Fibroblast of lung (primary cell): Measurements from ENCODE around the gene MEGF10. TPM values are rescaled to one million over a fixed set of nuclear protein-coding genes. Genes with fewer than 3 reads are reported as not detected.

Experiments used
- DNase-seq, 2 donors: peaks; one replicate each; pipeline versions ENCODE4 v3.0.0 to v3.0.0-alpha.2; 2010; ENCODE audit warnings: low read depth in 2 of 2
- H2AFZ ChIP-seq: 2 replicates; pipeline ENCODE4 v1.5.1; 2012; ENCODE audit warnings: low read length, control low read depth, inconsistent platforms
- H3K27ac ChIP-seq: 2 replicates; pipeline ENCODE4 v1.5.1; 2011; ENCODE audit warnings: low read length, control low read depth; ENCODE audit not compliant: insufficient read depth
- H3K27me3 ChIP-seq: 2 replicates; pipeline ENCODE4 v1.5.1; 2011; ENCODE audit warnings: mild to moderate bottlenecking, low read length; ENCODE audit not compliant: control insufficient read depth, insufficient read depth
- H3K36me3 ChIP-seq: 2 replicates; pipeline ENCODE4 v1.5.1; 2011; ENCODE audit warnings: low read length; ENCODE audit not compliant: control insufficient read depth, insufficient read depth
- H3K4me1 ChIP-seq: 2 replicates; pipeline ENCODE4 v1.5.1; 2011; ENCODE audit warnings: low read length; ENCODE audit not compliant: control insufficient read depth, insufficient read depth; ENCODE audit errors: extremely low read depth
- H3K4me2 ChIP-seq: 2 replicates; pipeline ENCODE4 v1.5.1; 2011; ENCODE audit warnings: low read length, control low read depth; ENCODE audit not compliant: insufficient read depth; ENCODE audit errors: extremely low read depth
- H3K4me3 ChIP-seq, 4 experiments: fragments of 200-600 bp in 1 of 4; sonication (generic) in 1 of 4; replicated peaks in 1 of 4; 2 replicates each; pipeline ENCODE4 v1.5.1; 2011 to 2016; ENCODE audit warnings: low read length in 4 of 4, low read depth in 3 of 4, mild to moderate bottlenecking in 3 of 4, control low read depth in 2 of 4, inconsistent platforms in 1 of 4, mixed read lengths in 1 of 4; ENCODE audit not compliant: insufficient read depth in 1 of 4; ENCODE audit errors: control extremely low read depth in 1 of 4
- H3K79me2 ChIP-seq: 2 replicates; pipeline ENCODE4 v1.5.1; 2012; ENCODE audit warnings: mild to moderate bottlenecking, low read length, inconsistent platforms; ENCODE audit not compliant: control insufficient read depth, insufficient read depth
- H3K9ac ChIP-seq: 2 replicates; pipeline ENCODE4 v1.5.1; 2011; ENCODE audit warnings: mild to moderate bottlenecking, low read length, control low read depth; ENCODE audit not compliant: insufficient read depth
- H3K9me3 ChIP-seq: 2 replicates; pipeline ENCODE4 v1.5.1; 2012; ENCODE audit warnings: low read depth, low read length; ENCODE audit not compliant: control insufficient read depth, insufficient read depth
- H4K20me1 ChIP-seq: 2 replicates; pipeline ENCODE4 v1.5.1; 2011; ENCODE audit warnings: low read length; ENCODE audit not compliant: control insufficient read depth, insufficient read depth; ENCODE audit errors: extremely low read depth
- EZH2 ChIP-seq: IDR thresholded peaks from 2 replicates; pipeline ENCODE4 v1.5.1; 2012; ENCODE audit warnings: low read length, control low read depth, mild to moderate bottlenecking; ENCODE audit errors: missing control alignments
- polyA plus RNA-seq, 2 donors: library from polyadenylated mRNA; depleted of rRNA in 1 of 2; stranded (reverse) in 1 of 2; unstranded in 1 of 2; fragments of >200 nt; gene quantifications; 2 replicates each; pipeline ENCODE4 v1.2.1, GENCODE V29; 2011 to 2012; ENCODE audit warnings: missing spikeins in 1 of 2
- total RNA-seq: library from RNA; depleted of rRNA; stranded (reverse); fragments of >200 nt; gene quantifications from 2 replicates; pipeline ENCODE4 v1.2.1, GENCODE V29; 2014
- TF ChIP-seq, protein P1 (sequence below), 2 donors: IDR thresholded peaks in 1 of 2; conservative IDR thresholded peaks in 1 of 2; 1 replicate in 1 of 2; 2 replicates in 1 of 2; pipeline ENCODE4 v1.5.1; 2011 to 2012; ENCODE audit warnings: low read length in 2 of 2, control low read depth in 1 of 2, inconsistent platforms in 1 of 2, low read depth in 1 of 2, mild to moderate bottlenecking in 1 of 2

The MEGF10 gene
- total and polyA plus RNA-seq, 2 donors (not counting 1 experiment from before 2014, with no cell fraction given): under 0.01 to 0.02 TPM

DNA sequence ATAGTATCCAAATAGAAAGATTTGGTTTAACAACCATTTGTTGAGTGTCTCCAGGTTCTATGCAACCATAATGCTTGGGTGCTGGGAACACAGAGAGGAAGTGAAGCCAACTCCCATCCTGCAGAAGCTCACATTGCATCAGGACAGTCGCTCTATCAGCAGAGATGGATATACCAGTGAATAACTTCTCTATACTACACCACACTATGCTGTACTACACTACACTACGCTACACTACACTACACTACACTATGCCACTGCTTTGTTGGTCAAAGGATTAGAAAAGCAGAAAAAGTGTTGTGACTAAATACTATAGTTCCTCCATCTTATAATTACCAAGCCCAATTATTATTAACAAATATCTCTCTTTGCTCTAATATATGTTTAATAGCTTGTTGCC lies 137.7 kb downstream of the MEGF10 start:
- H3K4me2 ChIP-seq: no peak overlapping the region
- no peaks in the 10 kb centered on the region for H3K36me3 ChIP-seq
- H3K27ac ChIP-seq: no peak overlapping the region
- no peak for TF ChIP-seq EZH2
- TF ChIP-seq, protein P1, sequence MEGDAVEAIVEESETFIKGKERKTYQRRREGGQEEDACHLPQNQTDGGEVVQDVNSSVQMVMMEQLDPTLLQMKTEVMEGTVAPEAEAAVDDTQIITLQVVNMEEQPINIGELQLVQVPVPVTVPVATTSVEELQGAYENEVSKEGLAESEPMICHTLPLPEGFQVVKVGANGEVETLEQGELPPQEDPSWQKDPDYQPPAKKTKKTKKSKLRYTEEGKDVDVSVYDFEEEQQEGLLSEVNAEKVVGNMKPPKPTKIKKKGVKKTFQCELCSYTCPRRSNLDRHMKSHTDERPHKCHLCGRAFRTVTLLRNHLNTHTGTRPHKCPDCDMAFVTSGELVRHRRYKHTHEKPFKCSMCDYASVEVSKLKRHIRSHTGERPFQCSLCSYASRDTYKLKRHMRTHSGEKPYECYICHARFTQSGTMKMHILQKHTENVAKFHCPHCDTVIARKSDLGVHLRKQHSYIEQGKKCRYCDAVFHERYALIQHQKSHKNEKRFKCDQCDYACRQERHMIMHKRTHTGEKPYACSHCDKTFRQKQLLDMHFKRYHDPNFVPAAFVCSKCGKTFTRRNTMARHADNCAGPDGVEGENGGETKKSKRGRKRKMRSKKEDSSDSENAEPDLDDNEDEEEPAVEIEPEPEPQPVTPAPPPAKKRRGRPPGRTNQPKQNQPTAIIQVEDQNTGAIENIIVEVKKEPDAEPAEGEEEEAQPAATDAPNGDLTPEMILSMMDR (conservative IDR thresholded peaks at IDR 0.05 in 1 of 2, IDR thresholded peaks at IDR 0.05 in 1 of 2; ENCODE audit: low read depth in 1 of 2, low read length in 2 of 2): no peak
- H3K27me3 ChIP-seq: no peaks in the 10 kb centered on the region
- H3K4me3 ChIP-seq: no peak overlapping the region
- H3K9ac ChIP-seq: no peak overlapping the region
- H2AFZ ChIP-seq: no peak overlapping the region
- H3K9me3 ChIP-seq: no peaks in the 10 kb centered on the region
- H3K79me2 ChIP-seq: no peaks in the 10 kb centered on the region
- no peaks in the 10 kb centered on the region for H4K20me1 ChIP-seq
- no peaks in the 10 kb centered on the region for H3K4me1 ChIP-seq
- DNase-seq: no peak

DNA sequence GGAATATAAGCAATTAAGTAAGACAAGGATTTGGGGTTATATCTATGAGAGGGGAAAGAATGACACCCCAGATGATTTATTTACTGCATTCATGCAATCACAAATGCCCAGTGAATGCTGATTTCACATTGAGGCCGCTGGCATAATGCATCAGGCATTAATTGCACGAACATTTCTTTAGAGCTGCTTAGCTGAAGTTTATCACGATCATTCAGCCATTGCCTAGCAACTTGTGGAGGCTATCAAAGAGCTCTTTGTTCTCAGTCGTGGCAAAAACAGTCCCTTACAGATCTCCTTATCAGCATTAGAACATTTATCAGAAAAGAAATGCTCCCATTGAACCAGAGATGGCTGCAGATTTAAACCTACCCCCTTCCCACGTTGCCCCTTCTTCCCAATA lies 138.2 kb downstream of the MEGF10 start:
- Histone ChIP-seq H3K79me2 (no peaks in the 10 kb centered on the region), H3K4me1 (no peaks in the 10 kb centered on the region), H3K9ac (no peak overlapping the region), H3K9me3 (no peaks in the 10 kb centered on the region), H3K4me3 (no peak overlapping the region), H3K4me2 (no peak overlapping the region), H3K36me3 (no peaks in the 10 kb centered on the region), H3K27ac (no peak overlapping the region), H4K20me1 (no peaks in the 10 kb centered on the region), H3K27me3 (no peaks in the 10 kb centered on the region), H2AFZ (no peak overlapping the region)
- no peak for TF ChIP-seq EZH2
- TF ChIP-seq, protein P1 (conservative IDR thresholded peaks at IDR 0.05 in 1 of 2, IDR thresholded peaks at IDR 0.05 in 1 of 2; ENCODE audit: low read depth in 1 of 2, low read length in 2 of 2): no peak
- peak in 1 of 2 donors; percentile 67 for DNase-seq

DNA sequence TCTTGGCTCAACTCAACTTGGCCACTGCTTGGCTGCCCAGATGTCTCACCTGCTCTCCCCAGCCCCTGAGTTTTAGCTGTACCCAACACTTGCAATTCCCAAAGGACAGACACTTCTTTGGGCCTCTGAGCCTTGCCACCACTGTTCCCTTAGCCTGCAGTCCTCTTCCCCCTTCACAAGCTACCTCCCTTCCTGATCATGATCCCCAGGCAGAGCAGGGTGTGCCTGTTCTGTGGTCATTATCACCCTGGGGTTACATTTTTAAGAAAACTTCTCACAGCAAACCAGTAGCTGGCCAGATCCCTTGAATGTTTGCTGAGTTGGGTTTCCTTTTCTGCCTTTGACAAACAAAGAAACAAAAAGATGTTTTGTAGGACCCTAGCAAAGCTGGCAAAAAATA lies 139.3 kb downstream of the MEGF10 start:
- no peak overlapping the region for H3K27ac ChIP-seq
- TF ChIP-seq EZH2: no peak
- TF ChIP-seq, protein P1 (conservative IDR thresholded peaks at IDR 0.05 in 1 of 2, IDR thresholded peaks at IDR 0.05 in 1 of 2; ENCODE audit: low read depth in 1 of 2, low read length in 2 of 2): no peak
- H3K4me2 ChIP-seq: no peak overlapping the region
- no peak overlapping the region for H2AFZ ChIP-seq
- no peak overlapping the region for H3K4me3 ChIP-seq
- no peaks in the 10 kb centered on the region for H3K36me3 ChIP-seq
- no peaks in the 10 kb centered on the region for H4K20me1 ChIP-seq
- no peaks in the 10 kb centered on the region for H3K27me3 ChIP-seq
- H3K4me1 ChIP-seq: no peaks in the 10 kb centered on the region
- no peaks in the 10 kb centered on the region for H3K9me3 ChIP-seq
- DNase-seq: no peak
- no peak overlapping the region for H3K9ac ChIP-seq
- no peaks in the 10 kb centered on the region for H3K79me2 ChIP-seq
